ENCODE measurements around the gene SCIN.
"Not testable (repeated sequence)": the region's sequence is repeated elsewhere in the genome, so short reads cannot be mapped to it uniquely, and the experiment has no call there.

The SCIN gene

DNA sequence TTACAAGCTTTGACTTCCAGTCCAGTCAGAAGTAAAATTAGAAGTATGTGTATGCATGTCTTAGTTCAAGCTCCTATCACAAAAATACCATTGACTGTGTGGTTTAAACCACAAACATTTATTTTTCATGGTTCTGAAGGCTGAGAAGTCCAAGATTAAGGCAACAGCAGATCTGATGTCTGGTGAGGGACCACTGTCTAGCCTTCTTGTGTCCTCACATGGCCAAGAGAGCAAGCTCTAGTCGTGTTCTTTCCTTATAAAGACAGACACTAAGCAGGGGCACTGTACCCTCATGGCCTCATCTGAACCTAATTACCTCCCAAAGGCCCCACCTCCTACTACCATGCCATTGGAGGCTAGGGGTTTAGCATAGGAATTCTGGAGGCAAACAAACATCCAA is 75.6 kb downstream of the SCIN start:
- DNase-seq (ENCODE audit: low read depth in 1 of 2, low spot score in 1 of 2): no peak

- DNase-seq (ENCODE audit: low read depth in 1 of 2, low spot score in 1 of 2): no peak
Measured at GRCh38 chr7:12647364-12648219, 77.1 kb downstream of the SCIN start.

DNA sequence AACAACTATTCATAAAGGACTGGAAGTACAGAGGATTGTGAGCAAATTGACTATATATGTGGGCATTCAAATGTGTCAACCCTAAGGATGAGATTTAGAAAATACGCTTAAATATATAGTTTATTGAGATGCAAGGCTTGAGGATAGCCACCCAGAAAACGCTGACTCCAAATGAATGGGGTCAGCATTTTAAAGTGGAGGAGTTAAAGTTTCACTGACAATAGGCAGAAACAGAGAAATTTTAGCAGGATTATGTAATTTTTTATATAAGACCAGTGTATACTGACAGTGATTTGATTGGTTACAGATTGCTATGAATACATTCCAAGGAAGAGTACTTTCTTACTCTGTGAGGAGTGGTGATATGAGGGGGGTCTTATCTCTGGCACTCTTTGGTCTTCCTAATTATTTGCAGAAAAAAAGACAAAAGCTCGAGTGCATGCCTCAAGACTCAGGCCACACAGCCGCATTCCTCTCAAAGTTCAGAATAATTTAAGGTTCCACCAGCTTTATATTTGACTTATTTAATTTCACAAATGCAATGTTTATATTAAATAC is 78.3 kb downstream of the SCIN start:
- no peak for DNase-seq (ENCODE audit: low read depth in 1 of 2, low spot score in 1 of 2)

DNA sequence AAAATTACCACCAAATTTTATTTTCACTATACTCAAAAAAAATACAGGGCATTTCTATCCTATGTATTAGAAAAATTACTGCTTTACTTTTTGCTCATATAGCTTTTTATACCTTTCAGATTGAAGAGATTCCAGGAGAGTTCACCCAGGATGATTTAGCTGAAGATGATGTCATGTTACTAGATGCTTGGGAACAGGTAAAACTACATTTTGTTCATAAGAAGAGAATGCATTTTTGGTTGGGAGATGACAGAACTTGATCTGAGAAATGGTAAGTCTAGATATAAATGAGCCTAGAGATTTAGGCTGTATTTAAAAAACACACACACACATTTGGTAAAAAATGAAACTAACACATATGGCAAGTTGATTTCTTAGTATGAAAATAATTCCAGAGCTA is 78.8 kb downstream of the SCIN start:
- no peak for DNase-seq (ENCODE audit: low read depth in 1 of 2, low spot score in 1 of 2)

GRCh38 chr7:12650080-12650479 is 79.6 kb downstream of the SCIN start:
- no peak for DNase-seq (ENCODE audit: low read depth in 1 of 2, low spot score in 1 of 2)

GRCh38 chr7:12653110-12653509 is 82.6 kb downstream of the SCIN start:
- no peak for DNase-seq (ENCODE audit: low read depth in 1 of 2, low spot score in 1 of 2)

- no peak for DNase-seq (ENCODE audit: low read depth in 1 of 2, low spot score in 1 of 2)
Measured at GRCh38 chr7:12653518-12653917, 83.0 kb downstream of the SCIN start.

DNA sequence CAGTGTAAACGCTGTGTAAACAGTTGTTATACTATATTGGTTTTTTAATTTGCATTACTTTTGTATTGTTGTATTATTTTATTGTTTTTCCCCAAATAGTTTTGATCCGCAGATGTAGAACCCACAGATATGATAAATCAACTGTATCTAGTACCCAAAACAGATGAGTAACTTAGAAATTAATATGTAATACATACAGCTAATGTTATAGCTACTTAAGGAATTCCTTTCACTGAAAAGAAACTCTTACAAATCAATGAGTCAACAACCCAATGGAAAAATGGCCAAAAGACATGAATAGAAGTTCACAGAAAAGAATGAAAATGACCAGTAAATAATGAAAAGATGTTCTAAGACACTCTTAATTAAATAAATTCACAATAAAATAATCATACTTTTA is 84.6 kb downstream of the SCIN start:
- no peak for DNase-seq (ENCODE audit: low read depth in 1 of 2, low spot score in 1 of 2)

- DNase-seq (ENCODE audit: low read depth in 1 of 2, low spot score in 1 of 2): not testable (repeated sequence)
Measured at GRCh38 chr7:12660423-12660822, 89.9 kb downstream of the SCIN start.

- DNase-seq (ENCODE audit: low read depth in 1 of 2, low spot score in 1 of 2): not testable (repeated sequence)
Measured at GRCh38 chr7:12660986-12661385, 90.5 kb downstream of the SCIN start.

GRCh38 chr7:12661581-12661980 is 91.1 kb downstream of the SCIN start:
- no peak for DNase-seq (ENCODE audit: low read depth in 1 of 2, low spot score in 1 of 2)

DNA sequence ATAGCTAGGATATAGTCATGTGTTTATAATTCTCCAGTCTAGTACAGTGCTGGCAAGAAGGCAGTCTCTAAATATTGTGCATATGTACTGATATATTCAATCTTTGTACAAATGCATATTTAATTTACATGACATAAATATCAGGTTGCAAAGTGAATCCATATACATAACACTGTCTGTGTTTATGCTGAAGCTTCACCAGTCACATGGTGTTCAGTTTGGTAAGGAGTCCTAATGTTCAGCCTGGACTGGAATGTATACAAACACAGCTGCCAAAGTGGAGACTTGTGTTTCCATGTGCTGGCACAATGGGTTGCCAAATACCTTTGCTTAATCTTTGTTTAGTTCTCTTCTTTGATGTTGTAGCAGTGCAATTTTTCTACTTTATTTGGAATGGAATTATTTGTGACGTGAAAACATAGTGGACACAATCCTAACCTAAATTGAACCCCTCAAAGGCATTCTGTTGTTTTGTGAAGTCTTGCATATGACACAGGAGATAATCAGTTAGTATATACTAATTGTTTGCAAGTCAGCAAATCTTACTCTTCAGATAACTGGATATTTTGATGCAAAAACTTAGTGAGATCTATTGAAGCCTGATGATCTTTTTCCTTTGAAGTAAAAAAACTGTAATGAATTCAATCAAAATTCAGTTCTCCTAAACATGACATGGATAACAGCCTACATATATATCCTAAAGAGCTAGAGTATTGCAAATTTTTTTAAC is 99.6 kb downstream of the SCIN start:
- DNase-seq (ENCODE audit: low read depth in 1 of 2, low spot score in 1 of 2): no peak

DNA sequence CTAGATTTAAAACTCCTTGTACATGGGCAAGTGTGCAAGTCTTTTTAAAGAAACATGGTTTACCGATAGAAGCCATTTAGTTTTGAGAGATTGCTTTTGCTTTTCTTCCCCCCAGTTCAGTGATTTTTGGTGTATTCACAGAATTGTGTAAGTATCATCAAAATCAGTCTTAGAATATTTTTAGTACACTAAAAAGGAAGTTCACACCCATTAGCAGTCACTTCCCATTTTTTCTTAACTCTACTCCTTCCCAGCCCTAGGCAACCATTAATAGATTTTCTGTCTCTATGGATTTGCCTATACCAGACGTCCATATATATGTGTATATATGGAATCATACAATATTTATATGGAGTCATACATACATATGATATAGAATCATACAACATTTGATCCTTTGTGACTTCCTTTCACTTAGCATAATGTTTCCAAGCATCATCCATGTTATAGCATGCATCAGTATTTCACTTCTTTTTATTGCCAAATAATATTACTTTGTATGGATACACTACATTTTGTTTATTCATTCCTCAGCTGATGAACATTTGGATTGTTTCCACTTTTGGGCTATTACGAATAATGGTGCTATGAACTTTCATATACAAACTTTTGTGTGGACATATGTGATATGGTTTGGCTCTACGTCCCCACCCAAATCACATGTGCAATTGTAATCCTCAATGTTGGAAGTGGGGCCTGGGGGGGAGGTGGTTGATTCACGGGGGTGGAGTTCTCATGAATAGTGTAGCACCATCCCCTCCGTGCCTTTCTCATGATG is 100.4 kb downstream of the SCIN start:
- no peak for DNase-seq (ENCODE audit: low read depth in 1 of 2, low spot score in 1 of 2)

DNA sequence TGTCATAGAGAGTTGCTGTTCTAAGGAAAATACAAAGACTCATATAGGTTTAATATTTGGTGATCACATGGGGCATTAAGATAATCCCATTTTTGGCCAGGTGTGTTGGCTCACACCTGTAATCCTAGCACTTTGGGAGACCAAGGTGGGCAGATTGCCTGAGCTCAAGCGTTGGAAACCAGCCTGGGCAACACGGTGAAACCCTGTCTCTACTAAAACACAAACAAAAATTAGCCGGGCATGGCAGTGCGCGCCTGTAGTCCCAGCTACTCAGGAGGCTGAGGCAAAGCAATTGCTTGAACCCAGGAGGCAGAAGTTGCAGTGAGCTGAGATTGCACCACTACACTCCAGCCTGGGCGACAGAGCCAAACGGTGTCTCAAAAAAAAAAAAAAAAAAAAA is 102.9 kb downstream of the SCIN start:
- DNase-seq (ENCODE audit: low read depth in 1 of 2, low spot score in 1 of 2): not testable (repeated sequence)

GRCh38 chr7:12674053-12674452 is 103.5 kb downstream of the SCIN start:
- DNase-seq (ENCODE audit: low read depth in 1 of 2, low spot score in 1 of 2): no peak

GRCh38 chr7:12674861-12675260 is 104.3 kb downstream of the SCIN start:
- DNase-seq (ENCODE audit: low read depth in 1 of 2, low spot score in 1 of 2): no peak

- DNase-seq (ENCODE audit: low read depth in 1 of 2, low spot score in 1 of 2): no peak
Measured at GRCh38 chr7:12683678-12684585, 113.4 kb downstream of the SCIN start.

DNA sequence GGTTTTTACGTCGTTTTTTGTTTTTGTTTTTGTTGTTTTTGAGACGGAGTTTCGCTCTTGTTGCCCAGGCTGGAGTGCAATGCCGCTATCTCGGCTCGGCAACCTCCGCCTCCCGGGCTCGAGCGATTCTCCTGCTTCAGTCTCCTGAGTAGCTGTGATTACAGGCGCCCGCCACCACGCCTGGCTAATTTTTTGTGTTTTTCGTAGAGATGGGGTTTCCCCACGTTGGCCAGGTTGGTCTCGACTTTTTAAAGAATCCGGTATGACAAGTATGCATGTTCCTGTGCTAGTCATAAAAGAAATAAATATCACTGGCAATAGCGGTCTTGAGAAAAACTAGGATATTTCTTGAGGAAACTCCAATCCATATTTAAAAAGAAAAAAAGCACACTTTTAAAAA is 114.2 kb downstream of the SCIN start:
- no peak for DNase-seq (ENCODE audit: low read depth in 1 of 2, low spot score in 1 of 2)

DNA sequence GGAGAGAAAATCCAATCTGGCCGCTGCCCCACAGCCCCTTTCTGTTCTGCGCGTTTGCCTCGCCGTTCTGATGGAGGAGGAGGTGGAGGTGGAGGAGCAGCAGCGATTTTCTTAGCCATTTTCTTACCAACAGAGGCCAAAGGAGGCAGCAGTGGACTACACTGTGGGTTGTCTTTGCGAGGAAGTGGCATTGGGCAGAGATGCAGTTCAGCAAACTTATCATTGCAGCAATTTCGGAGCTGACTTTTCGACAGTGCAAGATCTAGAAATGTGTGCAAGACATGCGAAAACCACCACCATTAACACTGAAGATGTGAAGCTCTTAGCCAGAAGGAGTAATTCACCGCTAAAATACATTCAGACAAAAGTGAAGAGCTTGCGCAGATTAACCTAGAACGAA is 115.0 kb downstream of the SCIN start:
- DNase-seq (ENCODE audit: low read depth in 1 of 2, low spot score in 1 of 2): no peak

GRCh38 chr7:12686234-12686890 is 115.8 kb downstream of the SCIN start:
- DNase-seq (ENCODE audit: low read depth in 1 of 2, low spot score in 1 of 2): peak; percentile 90 to 96
